ENCODE results near the gene SERINC2. TPM values are rescaled to one million over a fixed set of nuclear protein-coding genes. Genes with fewer than 3 reads are reported as not detected.

SERINC2 gene
- total and polyA plus RNA-seq, 2 of the 4 experiments (the other 2 are of a cell fraction): 2.0 to 59.5 TPM

GRCh38 chr1:31387612-31388011 is 25.4 kb upstream of the SERINC2 start:
- Histone ChIP-seq H2AK5ac (ENCODE audit: low read depth, low read length) (no peak overlapping the region), H2AFZ (replicated peaks; ENCODE audit: low read length, poor library complexity) (no peak overlapping the region), H3K4ac (ENCODE audit: low read depth, low read length) (no peak overlapping the region), H3K27me3 (ENCODE audit: control insufficient read depth, insufficient read depth, low read length) (peaks cover 7% of the 10 kb centered on the region), H3K56ac (ENCODE audit: extremely low read depth, insufficient read depth, low read length) (no peak overlapping the region), H4K5ac (ENCODE audit: low read depth, low read length) (no peak overlapping the region), H3K79me1 (ENCODE audit: low read depth in 1 of 2, low read length in 2 of 2) (no peaks in the 10 kb centered on the region), H3K4me1 (ENCODE audit: control insufficient read depth, insufficient read depth, low read length) (no peaks in the 10 kb centered on the region), H3K14ac (replicated peaks; ENCODE audit: low read depth, low read length) (no peak overlapping the region), H3K4me3 (ENCODE audit: insufficient read depth, low read depth, low read length) (no peak overlapping the region), H3K9me1 (ENCODE audit: insufficient read depth, low read length) (no peaks in the 10 kb centered on the region), H3K18ac (ENCODE audit: low read depth, low read length) (no peak overlapping the region), H4K20me1 (ENCODE audit: insufficient read depth, low read length) (no peaks in the 10 kb centered on the region), H4K8ac (ENCODE audit: low read depth in 2 of 2, low read length in 2 of 2) (no peak overlapping the region), H3K27ac (ENCODE audit: insufficient read depth, low read length) (no peak overlapping the region), H2BK120ac (ENCODE audit: low read depth, low read length) (no peak overlapping the region), H2BK15ac (ENCODE audit: low read depth, low read length) (no peak overlapping the region), H3K36me3 (ENCODE audit: control insufficient read depth, insufficient read depth, low read length) (no peaks in the 10 kb centered on the region), H3K23ac (ENCODE audit: low read depth, low read length) (no peak overlapping the region), H4K91ac (ENCODE audit: insufficient read depth, low read depth, low read length) (no peak overlapping the region), H3K9ac (ENCODE audit: low read depth, low read length) (no peak overlapping the region), H3K4me2 (ENCODE audit: low read depth, low read length) (no peak overlapping the region), H2AK9ac (replicated peaks; ENCODE audit: low read depth, low read length, poor library complexity) (no peak overlapping the region), H2BK5ac (ENCODE audit: low read depth, low read length, poor library complexity, severe bottlenecking) (no peak overlapping the region), H2BK20ac (ENCODE audit: low read depth, low read length) (no peak overlapping the region), H3K9me3 (ENCODE audit: control insufficient read depth, insufficient read depth, low read length) (no peaks in the 10 kb centered on the region)
- dilution Hi-C loops (cut with HindIII; ENCODE audit: low sequenced_read_pairs, unreplicated experiment) (no loop called here), intact Hi-C loops (cut with micrococcal nuclease) (no loop called here), in situ Hi-C loops (cut with MboI; ENCODE audit: low sequenced_read_pairs) (no loop called here)
- no TSS peak for BruUV-seq (replicated peaks)
- DNase-seq (no peak), ATAC-seq (ENCODE audit: low read depth) (no peak)
- ChIA-PET POLR2A (ENCODE audit: unreplicated experiment) (no interaction called here), CTCF (no interaction called here)
- TF ChIP-seq FOS (IDR thresholded peaks at IDR 0.05; ENCODE audit: low read depth, low read length) (peak; percentile 34; the same call in 1 of the 2 replicates), USF2 (IDR thresholded peaks at IDR 0.05; ENCODE audit: low read depth, low read length) (no peak)
- WGBS, 2 experiments (ENCODE audit: extremely low coverage in 2 of 2, insufficient read length in 1 of 2): 74% methylated on average over 8 of the region's 10 CpGs; no CpG with 5 or more reads in 1 of the 2 experiments

Measured in IMR-90 (cell line).